Endothelial cell (in vitro differentiated cells): ENCODE measurements around the gene ATXN7. TPM values are rescaled to one million over a fixed set of nuclear protein-coding genes. Genes with fewer than 3 reads are reported as not detected.

Experiments used
- DNase-seq: peaks from one replicate; pipeline ENCODE4 v3.0.0; 2021; ENCODE audit warnings: low spot score
- H3K27ac Mint-ChIP-seq: one replicate; pipeline ENCODE4 v1.8.0; 2021; ENCODE audit warnings: mixed read lengths, inconsistent platforms; ENCODE audit not compliant: unreplicated experiment
- H3K27me3 Mint-ChIP-seq: one replicate; pipeline ENCODE4 v1.8.0; 2021; ENCODE audit warnings: mild to moderate bottlenecking, moderate library complexity, mixed read lengths, inconsistent platforms; ENCODE audit not compliant: unreplicated experiment
- H3K36me3 Mint-ChIP-seq: one replicate; pipeline ENCODE4 v1.8.0; 2021; ENCODE audit warnings: mild to moderate bottlenecking, low read depth, mixed read lengths, inconsistent platforms; ENCODE audit not compliant: unreplicated experiment
- H3K4me1 Mint-ChIP-seq: one replicate; pipeline ENCODE4 v1.8.0; 2021; ENCODE audit warnings: mild to moderate bottlenecking, mixed read lengths, inconsistent platforms; ENCODE audit not compliant: unreplicated experiment
- H3K4me3 Mint-ChIP-seq: one replicate; pipeline ENCODE4 v1.8.0; 2021; ENCODE audit warnings: mild to moderate bottlenecking, mixed read lengths, inconsistent platforms; ENCODE audit not compliant: unreplicated experiment
- H3K9me3 Mint-ChIP-seq: one replicate; pipeline ENCODE4 v1.8.0; 2021; ENCODE audit warnings: mixed read lengths, inconsistent platforms; ENCODE audit not compliant: unreplicated experiment
- total RNA-seq: library from RNA; stranded (reverse); fragmentation: NEBNext Ultra II Directional; extraction: Animal tissue kit (Norgen Biotek cat#: 25700); gene quantifications from one replicate; pipeline ENCODE4 v1.2.1, GENCODE V29; 2021; ENCODE audit not compliant: unreplicated experiment
- TF ChIP-seq, protein P1 (sequence below): fragments of 200-600 bp; sonication (generic); IDR thresholded peaks from one replicate; pipeline ENCODE4 v1.5.0; 2021; ENCODE audit warnings: antibody characterized with exemption; ENCODE audit not compliant: unreplicated experiment

Gene ATXN7
- total RNA-seq, 1 donor from 2014 or later: 21.0 TPM

DNA sequence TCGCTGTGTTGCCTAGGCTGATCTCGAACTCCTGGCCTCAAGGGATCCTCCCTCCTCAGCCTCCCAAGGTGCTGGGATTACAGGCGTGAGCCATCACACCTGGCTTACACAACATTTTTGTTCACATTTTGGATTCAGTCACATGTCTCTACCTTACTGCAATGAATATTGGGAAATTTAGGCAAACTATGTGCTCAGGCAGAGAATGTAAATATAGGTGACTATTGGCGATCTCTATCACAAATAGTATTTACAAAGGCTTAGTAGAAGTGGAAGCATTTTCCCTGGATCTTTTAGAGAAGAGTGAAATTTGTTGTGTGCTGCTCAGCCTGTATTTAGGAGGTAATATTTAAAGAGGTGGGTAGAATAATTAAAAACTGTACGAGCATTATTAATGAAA, 27.9 kb downstream of the ATXN7 start:
- no peak for DNase-seq
- TF ChIP-seq, protein P1, sequence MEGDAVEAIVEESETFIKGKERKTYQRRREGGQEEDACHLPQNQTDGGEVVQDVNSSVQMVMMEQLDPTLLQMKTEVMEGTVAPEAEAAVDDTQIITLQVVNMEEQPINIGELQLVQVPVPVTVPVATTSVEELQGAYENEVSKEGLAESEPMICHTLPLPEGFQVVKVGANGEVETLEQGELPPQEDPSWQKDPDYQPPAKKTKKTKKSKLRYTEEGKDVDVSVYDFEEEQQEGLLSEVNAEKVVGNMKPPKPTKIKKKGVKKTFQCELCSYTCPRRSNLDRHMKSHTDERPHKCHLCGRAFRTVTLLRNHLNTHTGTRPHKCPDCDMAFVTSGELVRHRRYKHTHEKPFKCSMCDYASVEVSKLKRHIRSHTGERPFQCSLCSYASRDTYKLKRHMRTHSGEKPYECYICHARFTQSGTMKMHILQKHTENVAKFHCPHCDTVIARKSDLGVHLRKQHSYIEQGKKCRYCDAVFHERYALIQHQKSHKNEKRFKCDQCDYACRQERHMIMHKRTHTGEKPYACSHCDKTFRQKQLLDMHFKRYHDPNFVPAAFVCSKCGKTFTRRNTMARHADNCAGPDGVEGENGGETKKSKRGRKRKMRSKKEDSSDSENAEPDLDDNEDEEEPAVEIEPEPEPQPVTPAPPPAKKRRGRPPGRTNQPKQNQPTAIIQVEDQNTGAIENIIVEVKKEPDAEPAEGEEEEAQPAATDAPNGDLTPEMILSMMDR: no peak
- no peak overlapping the region for H3K4me3 Mint-ChIP-seq
- peaks cover 14% of the 10 kb centered on the region for H3K4me1 Mint-ChIP-seq
- H3K9me3 Mint-ChIP-seq: no peaks in the 10 kb centered on the region
- peaks cover 4% of the 10 kb centered on the region for H3K36me3 Mint-ChIP-seq
- no peaks in the 10 kb centered on the region for H3K27me3 Mint-ChIP-seq
- no peak overlapping the region for H3K27ac Mint-ChIP-seq

DNA sequence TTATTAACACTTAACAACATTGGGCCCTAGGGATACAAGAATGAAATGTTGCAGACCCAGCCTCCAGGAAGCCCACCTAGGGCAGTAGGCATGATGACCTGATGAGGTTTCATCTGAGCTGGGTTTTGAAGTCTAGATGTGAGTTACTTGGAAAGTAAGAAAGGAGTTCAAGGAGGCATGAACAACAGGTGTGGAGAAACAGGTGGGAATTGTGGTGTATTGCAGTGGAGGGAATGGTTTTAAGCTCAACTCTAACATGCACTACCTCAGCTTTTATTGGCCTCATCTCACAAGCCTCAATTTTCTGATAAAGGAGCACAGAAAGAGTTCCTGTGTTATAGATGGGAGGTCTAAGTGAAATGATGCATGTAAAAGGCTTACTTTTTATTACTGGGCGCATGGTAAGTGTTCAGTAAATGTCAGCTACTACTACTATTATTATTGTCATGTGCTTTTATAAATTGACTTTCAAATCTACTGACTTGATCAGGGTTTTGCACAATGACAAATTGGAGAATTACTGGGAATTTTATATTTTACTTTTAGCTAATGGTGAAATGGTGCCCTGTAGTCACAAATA, 29.2 kb downstream of the ATXN7 start:
- no peak overlapping the region for H3K4me3 Mint-ChIP-seq
- DNase-seq: no peak
- TF ChIP-seq, protein P1: no peak
- H3K27me3 Mint-ChIP-seq: no peaks in the 10 kb centered on the region
- no peaks in the 10 kb centered on the region for H3K9me3 Mint-ChIP-seq
- H3K27ac Mint-ChIP-seq: no peak overlapping the region
- H3K4me1 Mint-ChIP-seq: peaks cover 14% of the 10 kb centered on the region
- H3K36me3 Mint-ChIP-seq: peaks cover 4% of the 10 kb centered on the region

DNA sequence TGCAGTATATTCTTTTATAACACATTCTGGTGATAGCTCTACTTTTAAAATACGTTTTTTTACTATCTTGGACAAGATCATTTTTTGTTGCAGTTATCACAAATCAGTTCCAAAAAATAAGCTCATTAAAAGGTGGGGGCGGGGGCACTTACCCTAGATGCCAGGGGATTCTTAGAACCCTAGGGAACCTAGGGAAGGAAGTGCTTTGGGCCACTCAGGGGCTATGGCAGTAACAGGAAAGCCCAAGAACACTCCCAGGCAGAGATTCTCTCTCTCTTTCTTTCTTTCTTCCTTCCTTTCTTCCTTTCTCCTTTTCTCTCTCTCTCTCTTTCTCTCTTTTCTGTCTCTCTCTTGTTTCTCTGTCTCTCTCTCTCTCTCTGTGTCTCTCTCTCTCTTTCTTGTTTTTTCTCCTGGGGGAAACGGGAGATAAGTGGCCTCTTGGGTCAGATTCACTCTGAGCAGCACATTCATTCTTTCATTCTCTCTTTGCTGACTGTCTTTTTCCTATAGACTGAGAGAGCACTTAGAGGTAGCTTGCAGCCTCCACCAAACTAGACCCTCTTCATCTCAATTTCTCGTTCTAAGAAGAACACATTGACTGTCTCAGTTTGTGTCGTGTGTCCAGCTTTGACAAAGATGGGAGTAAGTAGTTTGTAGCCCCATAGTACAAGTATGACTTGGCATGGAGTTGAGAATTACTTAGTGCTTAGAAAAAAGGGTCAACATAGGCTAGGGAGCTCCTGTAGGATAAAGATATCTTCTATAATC, 31.9 kb downstream of the ATXN7 start:
- H3K36me3 Mint-ChIP-seq: peaks cover 7% of the 10 kb centered on the region
- H3K9me3 Mint-ChIP-seq: no peaks in the 10 kb centered on the region
- H3K4me1 Mint-ChIP-seq: peaks cover 20% of the 10 kb centered on the region
- H3K27me3 Mint-ChIP-seq: no peaks in the 10 kb centered on the region
- no peak overlapping the region for H3K4me3 Mint-ChIP-seq
- peak overlapping the region; percentile 4 for H3K27ac Mint-ChIP-seq
- DNase-seq: no peak
- TF ChIP-seq, protein P1: no peak

DNA sequence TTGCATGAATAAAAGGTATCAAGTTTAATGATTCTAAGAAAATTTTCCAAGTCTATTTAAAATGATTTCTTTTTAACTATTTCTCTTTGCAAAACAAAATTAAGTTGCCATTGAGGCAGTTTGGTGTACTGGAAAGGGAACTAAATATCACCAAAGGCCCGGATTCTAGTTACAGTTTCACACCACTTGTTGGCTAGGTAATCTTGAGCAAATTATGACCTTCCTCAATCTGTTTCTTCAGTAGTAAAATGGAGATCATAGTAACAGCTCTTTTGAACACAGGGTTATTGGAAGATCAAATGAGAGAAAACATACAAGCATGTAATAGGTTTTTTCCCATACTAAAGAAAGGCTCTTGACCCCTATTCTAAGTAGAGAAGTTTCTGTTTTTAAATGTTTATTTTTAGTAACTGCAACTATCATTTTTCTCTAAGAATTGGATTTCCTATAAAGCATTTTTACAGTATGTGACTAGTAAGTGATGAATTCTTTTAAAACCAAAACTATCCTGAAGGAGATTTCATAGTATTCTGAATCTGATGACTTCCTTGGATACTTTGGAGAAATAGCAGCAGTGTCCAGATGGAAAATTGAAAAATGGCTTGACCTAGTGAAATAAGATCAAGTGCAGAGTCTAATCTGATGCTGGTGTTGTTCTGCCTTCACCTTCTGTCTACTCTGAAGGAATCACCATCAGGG, 32.8 kb downstream of the ATXN7 start:
- H3K36me3 Mint-ChIP-seq: peaks cover 8% of the 10 kb centered on the region
- H3K27ac Mint-ChIP-seq: no peak overlapping the region
- TF ChIP-seq, protein P1: no peak
- no peaks in the 10 kb centered on the region for H3K9me3 Mint-ChIP-seq
- H3K4me1 Mint-ChIP-seq: peaks cover 20% of the 10 kb centered on the region
- no peaks in the 10 kb centered on the region for H3K27me3 Mint-ChIP-seq
- DNase-seq: no peak
- H3K4me3 Mint-ChIP-seq: no peak overlapping the region

DNA sequence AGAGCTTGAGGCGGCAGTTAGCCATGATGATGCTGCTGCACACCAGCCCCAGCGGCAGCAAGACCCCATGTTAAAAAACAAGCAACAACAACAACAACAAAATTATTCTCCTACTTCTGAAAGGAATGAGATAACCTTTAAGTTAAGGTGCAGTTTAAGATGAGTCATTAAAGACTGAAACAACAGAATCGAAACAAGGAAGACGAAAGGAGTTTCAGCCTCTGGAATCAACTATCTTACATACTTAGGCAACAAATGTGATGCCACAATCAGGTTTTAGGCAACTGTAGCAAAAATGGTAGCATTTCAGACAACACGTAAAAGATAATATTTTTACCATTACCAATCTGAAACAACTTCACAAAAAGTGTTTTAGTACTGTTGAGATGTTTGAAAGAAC, 36.3 kb downstream of the ATXN7 start:
- TF ChIP-seq, protein P1: no peak
- Mint-ChIP-seq H3K4me3 (no peak overlapping the region), H3K27ac (no peak overlapping the region), H3K9me3 (no peaks in the 10 kb centered on the region), H3K36me3 (peaks cover 4% of the 10 kb centered on the region), H3K27me3 (no peaks in the 10 kb centered on the region), H3K4me1 (peaks cover 18% of the 10 kb centered on the region)
- DNase-seq: no peak
